ENCODE measurements around the gene HNRNPA2B1. TPM values are rescaled to one million over a fixed set of nuclear protein-coding genes. Genes with fewer than 3 reads are reported as not detected.
A peak's percentile ranks its signal among the peaks of the same experiment; 100 is the strongest.
"Not testable (repeated sequence)": the region's sequence is repeated elsewhere in the genome, so short reads cannot be mapped to it uniquely, and the experiment has no call there.

Gene HNRNPA2B1
- polyA plus RNA-seq, 2 of the 4 experiments (the other 2 are of a cell fraction), result 1,070 to 2,251 TPM

GRCh38 chr7:26165950-26166683 is 34.4 kb downstream of the HNRNPA2B1 start:
- ChIA-PET CTCF (interaction anchor here (1.3 to 2.5 kb wide), 3 partner anchors 10 to 87 kb away, joined by 4 to 14 read pairs (median 6); no protein-coding TSS in a partner anchor), POLR2A (interaction anchor here (0.8 to 1.2 kb wide), 3 partner anchors 9 to 34 kb away, joined by 3 to 5 read pairs (median 3); no protein-coding TSS in a partner anchor)
- TF ChIP-seq HEYL (CRISPR knock-in tag; IDR thresholded peaks at IDR 0.05), result no peak
- no peak for TF ChIP-seq MAZ (IDR thresholded peaks at IDR 0.05; ENCODE audit: borderline replicate concordance, low read depth, low read length)
- no peak for TF ChIP-seq RAD21 (conservative IDR thresholded peaks at IDR 0.05 in 1 of 2, IDR thresholded peaks at IDR 0.05 in 1 of 2)
- no peak for TF ChIP-seq PHF8 (IDR thresholded peaks at IDR 0.05; ENCODE audit: borderline replicate concordance, low read depth)
- TF ChIP-seq, protein P1, sequence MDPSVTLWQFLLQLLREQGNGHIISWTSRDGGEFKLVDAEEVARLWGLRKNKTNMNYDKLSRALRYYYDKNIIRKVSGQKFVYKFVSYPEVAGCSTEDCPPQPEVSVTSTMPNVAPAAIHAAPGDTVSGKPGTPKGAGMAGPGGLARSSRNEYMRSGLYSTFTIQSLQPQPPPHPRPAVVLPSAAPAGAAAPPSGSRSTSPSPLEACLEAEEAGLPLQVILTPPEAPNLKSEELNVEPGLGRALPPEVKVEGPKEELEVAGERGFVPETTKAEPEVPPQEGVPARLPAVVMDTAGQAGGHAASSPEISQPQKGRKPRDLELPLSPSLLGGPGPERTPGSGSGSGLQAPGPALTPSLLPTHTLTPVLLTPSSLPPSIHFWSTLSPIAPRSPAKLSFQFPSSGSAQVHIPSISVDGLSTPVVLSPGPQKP (IDR thresholded peaks at IDR 0.05; ENCODE audit: low read depth, low read length), result no peak
- no peak for TF ChIP-seq SREBF2 (IDR thresholded peaks at IDR 0.05)
- TF ChIP-seq TP53 (CRISPR knock-in tag; IDR thresholded peaks at IDR 0.05), result no peak
- TF ChIP-seq HES2 (IDR thresholded peaks at IDR 0.05), result no peak
- no peak overlapping the region for H3K27ac ChIP-seq
- DNase-seq (ENCODE audit: low read depth in 1 of 2, low spot score in 1 of 2) (no peak), FAIRE-seq (no peak), ATAC-seq (no peak)
- no peaks in the 10 kb centered on the region for H3K4me1 ChIP-seq
- H3K4me2 ChIP-seq, result no peak overlapping the region
- 90% methylated on average over 9 of the region's 9 CpGs for WGBS (ENCODE audit: missing lambda C conversion rate)
- H3K4me3 ChIP-seq, result no peak overlapping the region
- no peaks in the 10 kb centered on the region for H3K9me3 ChIP-seq

DNA sequence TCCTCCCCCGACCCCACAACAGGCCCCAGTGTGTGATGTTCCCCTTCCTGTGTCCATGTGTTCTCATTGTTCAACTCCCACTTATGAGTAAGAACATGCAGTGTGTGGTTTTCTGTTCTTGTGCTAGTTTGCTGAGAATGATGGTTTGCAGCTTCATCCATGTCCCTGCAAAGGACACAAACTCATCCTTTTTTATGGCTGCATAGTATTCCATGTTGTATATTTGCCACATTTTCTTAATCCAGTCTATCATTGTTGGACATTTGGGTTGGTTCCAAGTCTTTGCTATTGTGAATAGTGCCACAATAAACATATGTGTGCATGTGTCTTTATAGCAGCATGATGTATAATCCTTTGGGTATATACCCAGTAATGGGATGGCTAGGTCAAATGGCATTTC is 36.7 kb downstream of the HNRNPA2B1 start:
- FAIRE-seq; POLR2A ChIA-PET; H3K4me3 ChIP-seq; DNase-seq (ENCODE audit: low read depth in 1 of 2, low spot score in 1 of 2); CTCF ChIA-PET; H3K4me2 ChIP-seq; H3K9me3 ChIP-seq; H3K4me1 ChIP-seq; ATAC-seq; H3K27ac ChIP-seq: not testable (repeated sequence)
- TF ChIP-seq KDM1A (IDR thresholded peaks at IDR 0.05; ENCODE audit: low read depth), result peak; percentile 41; the same call in 1 of the 2 replicates
- WGBS (ENCODE audit: missing lambda C conversion rate), result no CpG with 5 or more reads among the region's 1 CpG

GRCh38 chr7:26162431-26162830 is 38.1 kb downstream of the HNRNPA2B1 start:
- ChIA-PET CTCF (interaction anchor here (0.6 to 3.5 kb wide), 4 partner anchors 34 to 217 kb away, joined by 3 to 16 read pairs (median 3); no protein-coding TSS in a partner anchor), POLR2A (no interaction called here)
- WGBS (ENCODE audit: missing lambda C conversion rate), result 86% methylated on average over 2 of the region's 2 CpGs
- Histone ChIP-seq H3K9me3 (no peaks in the 10 kb centered on the region), H3K4me3 (no peak overlapping the region), H3K4me1 (no peaks in the 10 kb centered on the region), H3K4me2 (no peak overlapping the region), H3K27ac (no peak overlapping the region)
- DNase-seq (ENCODE audit: low read depth in 1 of 2, low spot score in 1 of 2), result no peak
- no peak for ATAC-seq
- FAIRE-seq, result no peak
- no peak for TF ChIP-seq EP300 (IDR thresholded peaks at IDR 0.05)
- TF ChIP-seq HOXB13 (CRISPR knock-in tag; IDR thresholded peaks at IDR 0.05; ENCODE audit: low read depth), result no peak
- TF ChIP-seq CHD2 (IDR thresholded peaks at IDR 0.05; ENCODE audit: low read length, partially characterized antibody), result no peak
- TF ChIP-seq CBX2 (IDR thresholded peaks at IDR 0.05; ENCODE audit: borderline replicate concordance, low read depth), result no peak
- no peak for TF ChIP-seq NPAS2 (CRISPR knock-in tag; IDR thresholded peaks at IDR 0.05; ENCODE audit: borderline replicate concordance)
- TF ChIP-seq CTCF (IDR thresholded peaks at IDR 0.05), result no peak
- TF ChIP-seq KDM5A (IDR thresholded peaks at IDR 0.05), result no peak

Measured in A549 (cell line).